ENCODE data around the gene HCFC1R1. TPM values are rescaled to one million over a fixed set of nuclear protein-coding genes. Genes with fewer than 3 reads are reported as not detected.
A peak's percentile ranks its signal among the peaks of the same experiment; 100 is the strongest.

The HCFC1R1 gene
- total RNA-seq, 1 experiment from 2014 or later = 46.6 TPM

DNA sequence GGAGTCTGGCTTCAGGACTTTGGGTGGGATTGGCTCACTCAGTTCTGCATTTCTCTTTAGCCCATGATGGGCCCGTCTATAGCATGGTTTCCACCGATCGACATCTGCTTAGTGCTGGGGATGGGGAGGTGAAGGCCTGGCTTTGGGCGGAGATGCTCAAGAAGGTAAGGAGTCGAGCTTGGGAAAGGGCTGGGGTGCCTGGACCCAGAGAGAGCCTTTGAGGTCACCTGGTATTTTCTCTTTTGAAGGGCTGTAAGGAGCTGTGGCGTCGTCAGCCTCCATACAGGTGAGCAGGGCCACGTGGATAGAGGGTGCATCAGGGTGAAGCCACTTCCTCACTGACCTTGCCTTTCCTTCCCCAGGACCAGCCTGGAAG is 2.2 kb upstream of the HCFC1R1 start:
- Histone ChIP-seq H3K4me1 (ENCODE audit: insufficient read depth, low read length, poor library complexity, severe bottlenecking) (peaks cover 34% of the 10 kb centered on the region), H3K36me3 (ENCODE audit: insufficient read depth, low read length, poor library complexity, severe bottlenecking) (peaks cover 3% of the 10 kb centered on the region), H3K9me3 (ENCODE audit: low read depth, low read length, poor library complexity, severe bottlenecking) (no peaks in the 10 kb centered on the region), H3K4me3 (ENCODE audit: low read depth, low read length, poor library complexity, severe bottlenecking) (no peak overlapping the region), H3K27ac (ENCODE audit: low read depth, low read length, poor library complexity, severe bottlenecking) (no peak overlapping the region), H3K27me3 (replicated peaks; ENCODE audit: insufficient read depth, low read depth, low read length, poor library complexity) (peaks cover 20% of the 10 kb centered on the region)
- ChIA-PET CTCF (interaction anchor here (0.9 kb wide), 1 partner anchor 34 kb away, joined by 3 read pairs; no protein-coding TSS in a partner anchor), POLR2A (ENCODE audit: low non-redundant PET) (no interaction called here)
- TF ChIP-seq CTCF (conservative IDR thresholded peaks at IDR 0.05; ENCODE audit: low read depth, low read length) (no peak), EZH2 (IDR thresholded peaks at IDR 0.05; ENCODE audit: borderline replicate concordance, low read depth, low read length, poor library complexity, severe bottlenecking) (no peak)
- no TSS peak for BruUV-seq (replicated peaks)
- intact Hi-C loops (cut with micrococcal nuclease; ENCODE audit: unreplicated experiment) = no loop called here
- DNase-seq (ENCODE audit: low spot score) = no peak

GRCh38 chr16:3025032-3026002 is 1.6 kb upstream of the HCFC1R1 start:
- DNase-seq (ENCODE audit: low spot score) = no peak
- CTCF ChIA-PET = interaction anchor here (0.6 kb wide), 1 partner anchor 34 kb away, joined by 5 read pairs; no protein-coding TSS in a partner anchor

DNA sequence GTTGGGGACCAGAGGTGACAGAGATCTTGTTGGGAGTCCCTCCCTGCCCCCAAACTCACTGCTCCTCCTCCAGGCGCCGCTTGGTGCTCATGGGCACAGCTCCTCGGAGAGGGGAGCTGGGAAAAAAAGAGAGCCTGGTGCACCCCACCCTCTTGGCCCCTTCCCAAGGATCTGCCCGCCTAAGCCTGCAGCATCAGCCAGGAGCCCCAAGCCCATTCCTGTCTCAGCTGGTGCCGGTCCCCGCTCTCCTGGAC is 400 bp downstream of the HCFC1R1 start:
- Histone ChIP-seq H3K4me3 (ENCODE audit: low read depth, low read length, poor library complexity, severe bottlenecking) (peak overlapping the region; percentile 71), H3K36me3 (ENCODE audit: insufficient read depth, low read length, poor library complexity, severe bottlenecking) (peaks cover 3% of the 10 kb centered on the region), H3K4me1 (ENCODE audit: insufficient read depth, low read length, poor library complexity, severe bottlenecking) (peaks cover 26% of the 10 kb centered on the region), H3K27ac (ENCODE audit: low read depth, low read length, poor library complexity, severe bottlenecking) (peak overlapping the region; percentile 97), H3K9me3 (ENCODE audit: low read depth, low read length, poor library complexity, severe bottlenecking) (no peaks in the 10 kb centered on the region), H3K27me3 (replicated peaks; ENCODE audit: insufficient read depth, low read depth, low read length, poor library complexity) (no peaks in the 10 kb centered on the region)
- TF ChIP-seq EZH2 (IDR thresholded peaks at IDR 0.05; ENCODE audit: borderline replicate concordance, low read depth, low read length, poor library complexity, severe bottlenecking) (no peak), CTCF (conservative IDR thresholded peaks at IDR 0.05; ENCODE audit: low read depth, low read length) (no peak)
- ChIA-PET CTCF (interaction anchor here (1.1 to 2.9 kb wide), 2 partner anchors 8 to 19 kb away, joined by 3 to 9 read pairs; no protein-coding TSS in a partner anchor), POLR2A (ENCODE audit: low non-redundant PET) (no interaction called here)
- peak; percentile 81 for DNase-seq (ENCODE audit: low spot score)
- no TSS peak for BruUV-seq (replicated peaks)
- intact Hi-C loops (cut with micrococcal nuclease; ENCODE audit: unreplicated experiment) = no loop called here

More at GRCh38 chr16:3025032-3026002, 1.6 kb upstream of the HCFC1R1 start:
- POLR2A ChIA-PET (ENCODE audit: low non-redundant PET) = no interaction called here
- no peak overlapping the region for H3K4me3 ChIP-seq (ENCODE audit: low read depth, low read length, poor library complexity, severe bottlenecking)
- peaks cover 34% of the 10 kb centered on the region for H3K4me1 ChIP-seq (ENCODE audit: insufficient read depth, low read length, poor library complexity, severe bottlenecking)
- H3K9me3 ChIP-seq (ENCODE audit: low read depth, low read length, poor library complexity, severe bottlenecking) = no peaks in the 10 kb centered on the region
- TF ChIP-seq CTCF (conservative IDR thresholded peaks at IDR 0.05; ENCODE audit: low read depth, low read length) (no peak), EZH2 (IDR thresholded peaks at IDR 0.05; ENCODE audit: borderline replicate concordance, low read depth, low read length, poor library complexity, severe bottlenecking) (no peak)
- peaks cover 16% of the 10 kb centered on the region for H3K27me3 ChIP-seq (replicated peaks; ENCODE audit: insufficient read depth, low read depth, low read length, poor library complexity)
- intact Hi-C loops (cut with micrococcal nuclease; ENCODE audit: unreplicated experiment) = no loop called here
- peaks cover 3% of the 10 kb centered on the region for H3K36me3 ChIP-seq (ENCODE audit: insufficient read depth, low read length, poor library complexity, severe bottlenecking)
- no TSS peak for BruUV-seq (replicated peaks)
- no peak overlapping the region for H3K27ac ChIP-seq (ENCODE audit: low read depth, low read length, poor library complexity, severe bottlenecking)

All from A673 (cell line).